Astrocyte of the spinal cord (primary cell): ENCODE measurements around the gene ARHGEF10L.
A peak's percentile ranks its signal among the peaks of the same experiment; 100 is the strongest.

Experiments
- DNase-seq: peaks from one replicate; pipeline ENCODE4 v3.0.0; 2011; ENCODE audit warnings: low read depth, low spot score
- H3K4me3 ChIP-seq: 2 replicates; pipeline ENCODE4 v1.5.1; 2011; ENCODE audit warnings: low read depth, mild to moderate bottlenecking, low read length, moderate library complexity
- in situ Hi-C: cut with HindIII; loops from 2 replicates; pipeline ENCODE4 v1.10.0; 2017; ENCODE audit warnings: low sequenced_read_pairs
- TF ChIP-seq, protein P1 (sequence below): IDR thresholded peaks from 2 replicates; pipeline ENCODE4 v1.5.1; 2012; ENCODE audit warnings: low read depth, mild to moderate bottlenecking, low read length, inconsistent platforms

ARHGEF10L gene

DNA sequence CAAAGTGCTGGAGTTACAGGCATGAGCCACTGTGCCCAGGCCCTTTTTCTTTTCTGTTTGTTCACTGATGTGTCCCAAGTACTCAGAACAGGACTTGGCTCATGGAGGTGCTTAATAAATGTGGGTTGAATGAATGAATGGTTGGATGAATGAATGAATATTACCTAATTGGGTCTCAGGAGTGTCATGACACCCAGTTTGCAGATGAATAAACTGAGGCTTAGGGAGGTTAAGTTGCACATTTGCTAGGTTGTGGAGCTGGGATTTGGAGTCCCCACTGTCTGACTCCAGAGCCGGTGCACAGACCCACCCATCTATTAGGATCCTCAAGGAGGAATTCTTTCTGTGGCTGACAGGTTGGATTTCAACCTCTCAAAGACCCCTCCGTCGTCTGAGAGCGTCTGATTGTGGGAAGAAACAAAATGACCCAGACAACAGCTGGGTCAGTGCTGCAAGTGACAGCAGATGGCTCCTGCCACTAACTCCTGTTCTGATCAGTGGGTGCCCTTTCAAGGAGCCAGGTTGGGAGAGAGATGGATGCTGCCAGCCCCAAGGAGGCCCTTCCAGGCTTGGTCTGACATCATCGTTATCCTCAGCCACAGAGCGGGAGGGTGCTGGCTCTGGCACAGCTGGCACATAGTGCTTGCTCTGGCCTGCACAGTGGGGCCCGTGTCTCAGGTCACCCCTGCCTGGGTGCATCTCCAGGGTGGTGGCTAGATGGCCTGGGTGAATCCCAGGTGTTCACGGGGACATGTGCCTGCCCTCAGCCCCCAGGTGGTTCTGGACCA is 24.2 kb downstream of the ARHGEF10L start:
- DNase-seq: no peak
- in situ Hi-C loops: no loop called here
- H3K4me3 ChIP-seq: no peak overlapping the region
- TF ChIP-seq, protein P1, sequence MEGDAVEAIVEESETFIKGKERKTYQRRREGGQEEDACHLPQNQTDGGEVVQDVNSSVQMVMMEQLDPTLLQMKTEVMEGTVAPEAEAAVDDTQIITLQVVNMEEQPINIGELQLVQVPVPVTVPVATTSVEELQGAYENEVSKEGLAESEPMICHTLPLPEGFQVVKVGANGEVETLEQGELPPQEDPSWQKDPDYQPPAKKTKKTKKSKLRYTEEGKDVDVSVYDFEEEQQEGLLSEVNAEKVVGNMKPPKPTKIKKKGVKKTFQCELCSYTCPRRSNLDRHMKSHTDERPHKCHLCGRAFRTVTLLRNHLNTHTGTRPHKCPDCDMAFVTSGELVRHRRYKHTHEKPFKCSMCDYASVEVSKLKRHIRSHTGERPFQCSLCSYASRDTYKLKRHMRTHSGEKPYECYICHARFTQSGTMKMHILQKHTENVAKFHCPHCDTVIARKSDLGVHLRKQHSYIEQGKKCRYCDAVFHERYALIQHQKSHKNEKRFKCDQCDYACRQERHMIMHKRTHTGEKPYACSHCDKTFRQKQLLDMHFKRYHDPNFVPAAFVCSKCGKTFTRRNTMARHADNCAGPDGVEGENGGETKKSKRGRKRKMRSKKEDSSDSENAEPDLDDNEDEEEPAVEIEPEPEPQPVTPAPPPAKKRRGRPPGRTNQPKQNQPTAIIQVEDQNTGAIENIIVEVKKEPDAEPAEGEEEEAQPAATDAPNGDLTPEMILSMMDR: no peak

DNA sequence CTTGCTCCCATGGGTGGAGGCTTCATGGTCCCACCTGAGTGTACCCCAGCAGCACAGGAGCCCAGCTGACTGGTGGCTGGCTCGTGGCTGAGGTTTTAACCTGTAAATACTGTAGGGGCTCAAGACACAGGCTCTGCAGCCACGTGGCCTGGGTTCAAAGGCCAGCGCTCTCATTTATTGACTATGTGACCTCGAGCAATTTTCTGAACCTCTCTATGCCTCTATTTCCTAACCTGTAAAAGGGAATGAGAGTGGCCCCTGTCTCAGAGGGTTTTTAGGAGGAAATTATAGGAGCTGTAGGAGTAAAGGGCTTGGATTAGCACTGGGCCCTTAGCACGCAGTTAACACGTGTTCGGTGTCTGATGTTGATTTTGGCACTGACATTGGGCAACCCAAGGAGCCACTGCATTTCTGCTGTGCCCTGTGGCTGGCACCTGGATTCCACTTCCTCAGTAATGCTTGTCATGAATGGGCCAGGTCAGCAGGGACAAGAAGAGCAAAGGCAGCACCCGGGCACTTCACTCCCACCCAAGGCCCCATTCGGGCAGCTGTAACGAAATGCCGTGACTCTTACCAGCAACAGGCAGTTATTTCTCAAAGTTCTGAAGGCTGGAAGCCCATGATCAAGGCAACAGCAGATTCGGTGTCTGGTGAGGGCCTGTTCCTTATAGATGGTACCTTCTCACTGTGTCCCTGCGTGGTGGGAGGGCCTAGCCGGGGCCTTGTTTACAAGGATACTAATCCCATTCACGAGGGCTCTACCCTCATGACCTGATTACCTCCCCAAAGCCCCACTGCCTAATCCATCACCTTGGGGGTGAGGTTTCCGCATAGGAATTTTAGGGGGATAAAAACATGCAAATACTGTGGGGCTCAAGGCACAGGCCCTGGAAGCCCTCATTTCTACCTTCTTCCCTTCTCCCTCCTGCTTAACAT is 25.2 kb downstream of the ARHGEF10L start:
- in situ Hi-C loops: no loop called here
- peak; percentile 26 for DNase-seq
- H3K4me3 ChIP-seq: no peak overlapping the region
- TF ChIP-seq, protein P1: no peak

DNA sequence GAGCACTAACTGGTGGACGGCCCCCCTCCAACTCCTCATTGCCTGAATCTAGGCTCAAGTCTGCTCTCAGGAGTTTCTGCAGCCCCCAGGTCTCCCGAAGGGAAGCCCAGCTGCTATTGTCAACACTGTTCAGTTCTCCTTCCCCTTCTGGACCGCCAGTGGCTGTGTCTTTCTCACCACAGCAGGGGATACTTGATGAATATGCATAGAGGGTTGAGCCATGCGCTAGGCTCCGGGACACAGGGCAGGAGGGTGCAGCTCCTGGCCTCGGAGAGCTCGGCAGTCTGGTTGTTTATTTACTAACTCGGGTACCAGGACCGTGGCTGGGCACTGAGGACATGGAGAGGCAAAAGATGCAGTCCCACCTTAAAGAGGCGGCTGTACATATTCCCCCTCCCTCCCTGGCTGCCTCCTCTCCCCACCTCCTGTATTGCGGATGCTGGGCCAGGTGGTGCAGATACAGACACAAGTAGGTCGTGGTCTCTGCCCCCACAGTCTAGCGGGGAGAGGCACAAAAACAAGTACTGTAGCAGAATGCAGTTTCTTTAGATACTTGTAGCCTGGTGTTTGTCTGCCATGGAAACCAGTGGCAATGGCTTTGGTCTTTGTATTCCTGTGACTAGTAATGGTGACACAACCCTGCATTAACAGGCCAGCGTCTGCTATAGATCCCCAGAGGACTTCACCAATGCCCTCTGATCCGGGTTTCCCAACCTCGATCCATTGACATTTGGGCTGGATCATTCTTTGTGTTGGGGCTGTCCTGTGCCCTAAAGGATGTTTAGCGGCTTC is 26.2 kb downstream of the ARHGEF10L start:
- in situ Hi-C loops: no loop called here
- H3K4me3 ChIP-seq: no peak overlapping the region
- TF ChIP-seq, protein P1: no peak
- no peak for DNase-seq

DNA sequence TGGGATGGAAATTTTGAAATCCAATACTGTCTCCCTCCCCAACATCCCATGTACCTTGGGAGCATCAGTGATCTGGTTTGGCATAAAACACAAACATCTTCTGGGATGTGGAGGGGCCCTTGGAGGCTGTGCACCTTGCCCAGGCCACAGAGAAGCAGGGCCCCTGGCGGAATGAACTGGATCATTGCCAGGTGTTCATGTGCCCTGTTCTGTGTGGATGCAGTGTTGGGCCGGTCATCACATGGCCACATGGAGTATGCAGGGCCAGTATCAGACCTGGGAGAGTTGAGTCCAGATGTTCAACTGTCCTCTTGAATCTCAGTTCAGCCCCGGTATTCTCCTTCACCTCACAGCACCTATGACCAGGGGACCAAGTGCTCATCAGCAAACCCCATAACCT is 26.9 kb downstream of the ARHGEF10L start:
- no peak overlapping the region for H3K4me3 ChIP-seq
- no peak for DNase-seq
- TF ChIP-seq, protein P1: no peak
- in situ Hi-C loops: no loop called here

DNA sequence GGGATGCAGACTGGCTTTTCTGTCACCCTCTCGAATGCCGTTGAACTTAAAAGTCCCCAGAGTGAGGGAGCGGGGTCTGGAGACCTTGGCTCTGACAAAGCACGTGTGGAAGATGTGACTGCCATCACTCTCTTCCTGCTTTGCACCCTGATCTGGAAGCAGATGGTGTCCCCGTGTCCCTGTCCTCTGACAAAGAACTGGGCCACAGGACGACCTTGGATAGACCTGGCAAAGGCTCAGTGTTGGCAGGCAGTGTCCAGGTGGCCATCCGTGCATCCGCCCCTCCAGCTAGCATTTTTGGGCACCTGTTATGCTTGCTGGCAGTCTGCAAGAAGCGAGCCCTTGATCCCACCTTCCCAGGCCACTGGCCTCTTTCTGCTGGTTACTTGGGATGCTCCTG is 27.4 kb downstream of the ARHGEF10L start:
- in situ Hi-C loops: no loop called here
- no peak overlapping the region for H3K4me3 ChIP-seq
- DNase-seq: no peak
- TF ChIP-seq, protein P1: no peak

DNA sequence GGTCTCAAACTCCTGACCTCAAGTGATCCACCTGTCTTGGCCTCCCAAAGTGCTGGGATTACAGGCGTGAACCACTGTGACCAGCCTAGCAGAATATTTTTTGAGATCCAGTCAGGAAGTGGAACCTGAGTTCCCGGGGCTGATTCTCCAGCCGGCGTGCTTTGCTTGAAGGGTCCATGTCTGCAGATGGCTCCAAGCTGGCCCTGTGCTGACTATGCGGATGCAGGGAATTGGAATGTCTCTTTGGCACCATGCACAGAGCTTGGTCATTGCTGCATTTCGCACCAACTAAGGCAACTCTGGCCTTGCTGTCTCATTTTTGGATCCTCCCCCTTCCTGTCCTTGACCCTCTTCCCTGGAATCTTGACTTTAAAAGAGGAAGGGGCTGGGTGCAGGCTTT is 28.1 kb downstream of the ARHGEF10L start:
- no peak for DNase-seq
- TF ChIP-seq, protein P1: no peak
- in situ Hi-C loops: no loop called here
- no peak overlapping the region for H3K4me3 ChIP-seq
